Left colon (tissue), 2 donors: Measurements from ENCODE around the gene LBHD2. TPM values are rescaled to one million over a fixed set of nuclear protein-coding genes. Genes with fewer than 3 reads are reported as not detected.

Source experiments
- ATAC-seq: fragments of 200-7000 bp; cut with Tn5 transposase; one replicate; pipeline ENCODE4 v1.9.1; 2020; ENCODE audit warnings: mild to moderate bottlenecking, moderate library complexity
- DNase-seq, 2 donors: peaks; one replicate each; pipeline ENCODE4 v3.0.0-alpha.2; 2020
- intact Hi-C, 2 donors: fragments of 100-400 bp; cut with DNase I in 1 of 2; cut with micrococcal nuclease in 1 of 2; formaldehyde crosslinking; loops; one replicate each; pipeline versions ENCODE4 v1.11.2 to v1.14.0; 2022; cut with DNase I, micrococcal nuclease
- total RNA-seq, 2 donors: library from RNA; stranded (reverse); fragmentation: NEBNext Ultra II Directional; extraction: Animal tissue kit (Norgen Biotek cat#: 25700); gene quantifications; one replicate each; pipeline ENCODE4 v1.2.1, GENCODE V29; 2021
- donor health status: DM: no; HTN: no; CAD: no.
- donor health status: DM: yes; HTN: yes; CAD: no.

The LBHD2 gene
- total RNA-seq, 2 donors from 2014 or later, result not detected

DNA sequence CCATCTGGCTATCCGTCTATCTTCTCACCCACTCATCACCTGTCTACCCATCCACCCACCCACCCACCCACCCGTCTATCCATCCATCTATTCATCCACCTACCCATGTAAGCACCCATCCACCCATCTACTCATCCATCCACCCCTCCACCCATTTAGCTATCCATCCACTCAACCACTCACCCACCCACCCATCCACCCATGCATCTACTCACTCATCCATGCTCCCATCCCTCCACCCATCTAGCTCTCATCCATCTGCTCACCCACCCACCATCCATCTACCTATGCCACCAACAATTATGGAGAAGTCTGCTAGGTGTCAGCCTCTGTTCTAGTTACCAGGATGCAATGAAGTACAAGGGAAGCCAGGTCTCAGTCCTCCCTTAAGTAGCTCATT, 50.4 kb downstream of the LBHD2 start:
- no peak for DNase-seq
- intact Hi-C loops, result no loop called here
- ATAC-seq, result no peak

DNA sequence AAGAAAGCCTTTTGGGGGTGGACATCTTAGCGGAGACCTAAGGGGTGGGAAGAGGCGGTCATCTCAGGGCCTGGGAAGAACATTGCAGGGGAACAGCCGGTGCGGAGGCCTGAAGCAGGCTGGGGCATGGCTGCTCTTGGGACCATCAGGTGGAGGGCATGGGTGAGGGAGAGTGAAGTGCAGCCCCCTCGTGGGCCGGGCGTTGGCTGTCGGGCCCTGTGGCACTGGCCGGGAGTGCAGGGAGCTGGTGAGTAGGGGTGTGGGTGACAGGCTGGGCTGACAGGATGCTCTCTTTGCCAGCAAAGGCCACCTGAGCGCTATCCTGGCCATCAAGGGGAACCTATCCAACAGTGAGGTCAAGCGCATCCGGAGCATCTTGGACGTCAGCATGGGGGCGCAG, 50.9 kb downstream of the LBHD2 start:
- DNase-seq (no peak), ATAC-seq (no peak)
- intact Hi-C loops, result no loop called here

DNA sequence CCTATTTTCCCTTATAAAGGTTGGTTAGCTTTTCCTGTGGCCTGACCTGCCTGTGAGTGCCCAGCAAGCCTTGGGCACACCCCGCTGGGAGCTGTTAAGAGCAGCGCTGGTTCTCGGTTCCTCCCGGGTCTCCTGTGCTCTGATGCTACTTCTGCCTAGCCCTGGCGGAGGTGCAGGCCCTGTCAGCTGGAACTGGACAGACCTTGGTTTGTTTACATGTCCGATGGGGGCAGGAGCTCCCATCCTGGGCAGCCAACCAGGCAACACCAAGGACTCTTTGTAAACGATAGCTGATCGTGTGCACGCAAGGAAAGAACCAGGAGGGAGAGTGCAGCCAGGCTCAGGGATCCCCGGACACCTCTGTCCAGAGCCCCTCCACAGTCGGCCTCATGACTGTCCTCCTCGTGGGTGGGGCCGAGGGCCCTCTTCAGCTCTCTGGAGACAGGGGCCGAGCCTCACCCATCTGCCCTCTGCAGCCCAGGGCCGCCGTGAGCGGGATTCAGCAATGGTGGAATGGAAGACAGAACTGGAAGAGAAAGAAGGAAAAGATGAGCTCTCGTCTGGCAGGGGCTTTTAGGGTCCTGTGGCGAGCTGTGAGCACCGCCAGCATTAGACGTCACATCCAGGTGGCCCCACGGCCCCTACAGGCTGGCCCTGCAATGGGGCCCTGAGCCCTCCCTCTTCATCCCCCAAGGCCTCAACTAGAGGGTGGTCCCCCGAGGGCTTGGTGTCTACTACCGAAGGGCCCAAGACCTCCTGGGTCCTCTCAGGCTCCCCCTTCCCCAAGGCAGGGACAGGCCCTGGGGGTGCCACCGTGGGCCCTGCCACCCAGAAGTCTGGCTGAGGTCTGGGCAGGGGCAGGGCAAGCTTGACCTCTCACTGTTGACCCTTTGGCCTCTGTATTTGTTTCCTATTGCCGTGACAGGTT, 51.6 kb downstream of the LBHD2 start:
- ATAC-seq (no peak), DNase-seq (no peak)

GRCh38 chr14:103136388-103137271, 52.6 kb downstream of the LBHD2 start:
- intact Hi-C loops, result no loop called here
- ATAC-seq, result no peak
- DNase-seq, result no peak

More for the DNA sequence above, 51.6 kb downstream of the LBHD2 start:
- intact Hi-C loops, result no loop called here

DNA sequence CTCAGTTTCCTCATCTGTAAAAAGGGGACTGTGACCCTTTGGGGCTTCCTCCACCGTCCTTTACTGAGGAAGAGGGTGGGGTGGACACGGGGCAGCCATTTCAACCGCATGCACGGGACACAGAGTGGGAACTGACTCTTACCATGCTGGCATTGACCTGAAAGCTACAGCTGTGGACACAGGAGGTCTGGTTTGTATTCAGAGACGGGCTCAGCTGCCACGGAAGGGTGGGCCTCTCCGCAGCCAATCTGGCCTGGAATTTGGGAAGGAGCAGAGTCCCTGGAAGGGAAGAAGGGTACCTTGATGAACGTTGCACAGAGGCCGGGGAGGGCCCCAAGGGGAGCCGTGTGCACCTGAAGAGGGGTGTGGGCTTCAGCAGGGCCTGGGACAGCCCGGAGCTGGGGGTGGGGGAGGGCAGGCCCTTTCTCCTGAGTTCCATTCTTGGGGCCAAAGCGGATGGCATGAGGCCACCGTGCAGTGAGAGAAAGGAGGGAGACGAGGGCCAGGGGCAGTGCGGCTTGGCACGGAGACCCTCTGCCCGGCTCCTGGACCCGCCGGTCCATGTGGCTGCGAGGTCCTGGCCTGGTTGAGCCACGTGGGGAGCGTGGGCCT, 53.8 kb downstream of the LBHD2 start:
- DNase-seq, result no peak
- ATAC-seq, result no peak
- intact Hi-C loops, result no loop called here

DNA sequence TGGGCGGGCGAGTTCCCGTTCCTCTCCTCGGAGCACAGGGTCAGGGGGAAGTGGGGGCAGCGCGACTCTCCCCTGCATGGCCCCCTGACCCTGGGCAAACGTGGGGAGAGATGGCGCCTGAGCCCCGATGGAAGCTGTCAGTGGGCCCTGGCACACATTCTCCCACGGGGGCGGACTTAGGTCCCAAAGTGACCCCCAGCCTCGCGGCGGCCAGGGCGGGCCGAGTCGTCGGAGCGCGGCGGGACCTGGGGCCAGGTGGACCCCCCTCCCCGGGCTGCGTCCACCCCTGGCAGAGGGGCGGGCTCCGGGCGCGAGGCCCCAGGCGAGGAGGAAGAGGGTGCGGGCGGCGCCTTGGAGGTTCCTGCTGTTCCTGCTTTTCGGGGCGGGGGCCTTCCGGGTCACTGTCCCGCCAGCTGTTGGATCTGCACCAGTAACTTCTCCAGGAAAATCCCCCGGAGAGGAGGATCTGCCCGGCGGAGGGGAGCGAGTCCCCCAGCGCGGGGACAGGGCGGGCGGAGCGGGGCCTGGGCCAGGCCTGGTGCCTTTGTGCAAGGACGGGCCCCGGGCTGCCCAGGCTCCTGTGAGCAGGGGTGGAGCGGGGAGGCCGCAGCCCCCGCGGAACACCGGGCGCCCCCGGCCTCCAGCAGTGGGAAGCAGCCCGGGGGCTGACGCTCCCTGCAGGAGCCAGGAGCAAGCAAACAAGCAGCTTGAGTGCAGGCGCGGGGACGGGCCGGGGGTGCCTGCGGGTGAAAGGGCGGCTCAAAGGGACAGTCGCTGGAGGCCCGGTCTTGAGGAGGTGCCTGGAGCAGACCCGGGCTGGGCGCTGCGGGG, 54.5 kb downstream of the LBHD2 start:
- DNase-seq, result no peak
- intact Hi-C loops, result no loop called here

GRCh38 chr14:103139132-103140025, 55.4 kb downstream of the LBHD2 start:
- ATAC-seq (no peak), DNase-seq (no peak)
- intact Hi-C loops, result no loop called here

More for the DNA sequence above, 54.5 kb downstream of the LBHD2 start:
- no peak for ATAC-seq

Other genes with a start within 250 kb of the LBHD2 start
- 100 to 1,000 TPM; 186 to 331 TPM for gene AMN, start 161.5 kb upstream of the LBHD2 start, total RNA-seq
- gene CDC42BPB, start 26.7 kb upstream of the LBHD2 start, total RNA-seq, result 10 to 100 TPM; 75.5 to 85.2 TPM
- 10 to 100 TPM; 13.5 to 27.4 TPM for gene EXOC3L4, start 10.5 kb downstream of the LBHD2 start, total RNA-seq
- gene TNFAIP2, start 39.3 kb downstream of the LBHD2 start, total RNA-seq, result 10 to 100 TPM; 14.9 to 40.8 TPM